ENCODE measurements around the gene CD38.

Gene CD38

DNA sequence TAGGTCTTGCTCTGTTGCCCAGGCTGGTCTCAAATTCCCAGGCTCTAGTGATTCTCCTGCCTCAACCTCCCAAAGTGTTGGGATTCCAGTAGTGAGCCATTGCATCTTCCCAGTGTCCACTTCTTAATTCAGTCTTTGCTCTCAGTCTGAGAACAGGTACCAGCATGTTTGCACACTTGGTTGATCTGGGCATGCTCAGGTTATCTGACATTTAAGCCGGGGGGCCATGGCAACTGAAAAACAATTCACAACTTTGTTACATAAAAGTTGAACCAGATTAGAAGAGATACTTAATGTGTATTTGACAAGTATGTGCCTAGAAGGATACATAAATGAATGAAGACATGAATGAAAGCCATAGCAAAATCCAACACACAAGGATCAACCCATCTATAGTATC is 121.4 kb downstream of the CD38 start:
- no peak for DNase-seq (ENCODE audit: low spot score)

DNA sequence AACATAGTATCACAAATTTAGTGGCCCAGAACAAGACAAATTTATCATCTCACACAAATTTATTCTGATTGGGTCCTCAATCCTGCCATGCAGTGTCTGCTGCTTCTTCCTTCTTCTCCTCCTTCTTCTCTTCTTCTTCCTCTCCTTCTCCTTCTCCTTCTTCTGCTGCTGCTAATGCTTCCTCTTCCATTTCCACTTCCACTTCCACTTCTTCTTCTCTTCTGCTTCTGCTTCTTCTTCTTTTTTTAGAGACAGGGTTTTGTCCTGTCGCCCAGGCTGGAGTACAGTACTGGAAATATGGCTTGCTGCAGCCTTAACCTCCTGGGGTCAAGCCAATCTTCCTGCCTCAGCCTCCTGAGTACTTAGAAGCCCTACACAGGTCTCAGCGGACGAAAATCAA is 122.9 kb downstream of the CD38 start:
- no peak for DNase-seq (ENCODE audit: low spot score)

DNA sequence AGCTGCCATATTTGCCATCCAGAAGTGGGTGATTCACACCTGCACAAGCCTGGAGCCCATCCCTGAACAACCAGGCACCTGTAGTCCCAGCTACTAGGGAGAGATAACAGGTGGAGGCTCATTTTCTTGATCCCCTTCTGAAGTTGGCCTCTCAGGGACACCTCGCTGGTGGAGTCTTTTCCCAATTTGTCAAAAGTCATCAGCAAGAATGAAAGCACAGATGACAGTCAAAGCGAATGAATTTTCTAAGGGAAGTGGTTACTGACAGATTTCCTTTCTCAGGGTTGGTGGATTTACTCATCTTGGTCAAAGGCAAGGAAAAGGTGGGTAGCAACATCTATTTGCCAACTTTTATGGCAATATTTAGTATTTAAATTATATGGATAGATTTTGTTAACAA is 123.9 kb downstream of the CD38 start:
- no peak for DNase-seq (ENCODE audit: low spot score)

DNA sequence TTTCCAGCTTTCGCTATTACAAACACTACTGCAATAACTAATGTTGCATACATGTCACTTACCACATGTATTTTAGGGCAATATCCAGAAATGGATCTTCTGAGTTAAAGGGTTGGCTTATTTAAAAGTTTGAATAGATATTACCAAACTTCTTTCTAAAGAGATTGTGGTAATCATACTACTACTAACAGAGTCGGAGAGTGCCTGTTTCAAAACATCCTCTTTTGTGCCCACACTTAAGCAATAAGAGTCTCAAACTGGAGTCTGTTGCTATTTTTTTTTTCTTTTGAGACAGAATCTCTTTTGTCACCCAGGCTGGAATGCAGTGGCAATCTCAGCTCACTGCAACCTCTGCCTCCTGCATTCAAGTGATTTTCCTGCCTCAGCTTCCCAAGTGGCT is 124.6 kb downstream of the CD38 start:
- DNase-seq (ENCODE audit: low spot score) = no peak
